ENCODE measurements around the gene METTL14.

Gene METTL14

GRCh38 chr4:118734491-118735205 is 49.5 kb downstream of the METTL14 start:
- no peak for DNase-seq

DNA sequence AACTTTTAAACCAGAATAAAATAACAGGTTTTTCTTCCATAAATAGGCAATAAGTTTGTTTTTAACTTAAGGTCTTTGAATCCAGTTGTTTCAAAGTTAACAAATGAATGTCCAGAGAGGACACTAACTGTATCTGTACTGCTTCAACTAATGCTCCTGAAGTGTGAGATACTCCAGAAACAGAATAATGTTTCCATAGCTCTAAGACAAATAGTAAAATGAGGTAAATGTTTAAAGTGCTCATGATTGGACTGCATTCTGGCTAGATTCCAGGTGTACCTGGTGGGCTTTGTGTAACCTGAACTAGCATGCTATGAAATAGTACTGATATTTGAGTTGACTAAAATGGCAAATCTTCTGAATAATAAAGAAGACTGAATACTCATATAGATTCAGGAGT is 51.7 kb downstream of the METTL14 start:
- no peak for DNase-seq

DNA sequence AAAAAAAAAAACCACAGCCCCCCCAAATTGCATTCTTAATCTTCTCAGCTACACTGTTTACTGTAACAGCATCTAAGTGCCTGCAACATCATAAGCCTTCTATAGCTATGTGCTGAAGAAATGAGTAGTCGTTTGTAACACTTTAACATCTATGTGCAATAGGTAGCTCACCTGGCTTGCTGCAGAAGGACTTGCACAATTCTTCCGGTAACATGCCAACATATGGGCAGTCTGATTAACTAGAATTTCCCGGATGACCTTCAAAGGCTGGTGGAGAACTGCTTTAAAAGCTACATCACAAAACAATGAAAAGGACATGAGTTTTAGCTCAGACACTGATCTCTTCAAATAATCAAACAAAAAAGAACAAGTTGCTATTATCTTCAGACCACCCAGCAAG is 52.9 kb downstream of the METTL14 start:
- DNase-seq = no peak

- no peak for DNase-seq
Measured at GRCh38 chr4:118739022-118739713, 54.0 kb downstream of the METTL14 start.

DNA sequence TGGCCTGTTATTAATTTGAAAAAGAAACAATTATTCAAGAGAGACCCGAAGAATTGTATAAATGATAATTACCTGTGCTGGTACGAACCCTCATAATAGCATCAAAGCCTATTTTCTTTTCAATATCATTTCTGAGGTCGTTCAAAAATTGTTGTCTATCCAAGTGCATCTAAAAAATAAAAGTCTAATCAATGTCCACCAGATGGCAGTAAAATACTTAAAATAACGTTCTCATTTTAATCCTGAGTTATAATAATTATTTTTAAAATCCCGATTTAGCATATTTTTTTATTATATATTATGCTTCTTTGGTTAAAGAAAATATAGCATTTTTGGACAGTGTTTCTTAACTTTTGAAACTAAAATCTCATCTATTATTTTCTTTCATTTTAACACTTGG is 55.7 kb downstream of the METTL14 start:
- DNase-seq = no peak

DNA sequence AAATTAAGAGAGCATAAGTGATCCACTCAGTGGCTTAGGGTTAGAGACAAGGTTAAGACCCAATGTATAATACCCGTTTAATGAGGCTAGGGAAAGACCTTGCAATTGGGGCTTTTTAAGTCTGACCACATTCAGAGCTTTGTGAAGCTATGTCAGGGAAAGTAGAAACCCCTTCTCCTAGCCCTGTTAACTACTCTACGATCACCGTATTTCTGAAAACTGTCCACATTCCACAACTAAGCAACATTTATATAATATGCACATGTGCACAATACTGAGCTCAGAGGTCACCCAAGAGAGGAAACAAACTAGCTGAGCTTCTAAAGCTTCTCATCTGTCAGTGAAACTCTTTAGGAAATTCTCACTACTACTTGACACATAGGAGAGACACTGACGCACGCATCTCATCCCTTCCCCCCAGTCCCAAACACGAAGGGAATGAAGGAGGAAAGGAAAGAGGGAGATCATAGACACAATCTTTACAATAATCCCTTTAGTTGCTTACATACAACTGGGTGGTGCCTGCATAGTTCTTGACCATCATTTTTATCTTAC is 56.2 kb downstream of the METTL14 start:
- no peak for DNase-seq

GRCh38 chr4:118742050-118742449 is 56.9 kb downstream of the METTL14 start:
- DNase-seq = no peak

DNA sequence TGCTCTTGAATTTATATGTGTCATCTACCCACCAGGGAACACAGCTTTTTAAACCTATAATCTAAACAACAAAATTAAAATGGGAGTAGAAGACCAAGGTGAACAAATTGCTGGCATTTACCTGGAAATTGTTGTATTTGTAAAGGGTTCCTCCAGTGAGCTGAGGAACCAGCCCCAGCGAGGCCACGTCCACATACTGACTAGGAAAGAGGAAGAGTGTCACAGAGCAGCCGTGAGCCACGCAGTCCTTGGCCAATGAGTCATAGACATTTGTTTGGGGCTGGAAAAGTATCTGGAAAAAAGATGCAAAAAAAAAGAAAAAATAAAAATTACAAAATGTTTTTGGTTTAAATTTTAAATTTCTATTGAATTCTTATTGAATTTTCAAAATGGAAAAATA is 58.7 kb downstream of the METTL14 start:
- peak; percentile 65 for DNase-seq

DNA sequence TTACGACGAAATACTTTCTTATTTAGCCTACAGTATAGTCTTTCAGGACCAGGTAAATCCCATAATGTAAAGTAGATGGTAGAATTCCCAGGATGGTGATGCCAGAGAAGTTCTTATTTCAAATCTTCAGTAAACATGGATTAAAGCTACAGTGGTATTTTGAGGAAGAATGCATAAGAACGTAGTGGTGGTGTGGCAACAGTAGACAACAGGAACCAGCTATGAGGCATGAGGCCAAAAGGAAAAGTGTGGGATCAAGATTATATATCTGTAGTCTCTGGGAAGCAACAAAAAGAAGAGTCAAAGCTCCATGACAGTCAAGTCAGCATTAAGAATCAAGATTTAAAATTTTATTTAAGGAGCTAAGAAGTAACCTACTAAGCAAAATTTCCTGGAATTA is 60.2 kb downstream of the METTL14 start:
- no peak for DNase-seq

DNA sequence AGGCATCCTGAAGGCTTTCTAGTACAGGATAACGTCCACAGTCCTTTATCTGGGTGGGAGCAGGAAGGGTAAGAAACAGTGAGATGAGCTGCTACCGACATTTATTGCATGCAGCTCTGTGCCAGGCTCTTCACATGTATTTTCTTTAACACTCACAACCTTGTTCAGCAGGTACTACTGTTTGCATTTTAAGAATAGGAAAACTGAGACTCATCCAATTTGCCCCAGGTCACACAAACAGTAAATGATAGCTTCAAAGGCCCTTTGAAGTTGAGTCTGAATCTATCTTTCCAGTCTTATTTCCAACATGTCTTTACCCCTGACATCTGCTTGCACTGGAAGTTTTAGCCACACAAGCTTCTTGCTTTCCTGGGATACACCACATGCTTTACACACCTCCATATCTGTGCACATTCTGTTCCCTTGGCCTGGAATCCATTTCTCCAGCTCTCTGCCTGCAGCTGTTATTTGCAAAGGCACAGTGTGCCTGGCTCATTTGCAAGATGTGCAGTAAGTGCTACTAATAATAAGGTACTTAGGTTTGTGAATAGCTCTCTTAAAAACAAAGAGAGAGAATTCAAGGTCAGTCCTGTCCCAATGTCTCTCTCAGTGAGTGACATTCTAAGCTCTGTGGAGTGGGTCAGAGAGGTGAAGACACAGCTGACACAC is 61.2 kb downstream of the METTL14 start:
- no peak for DNase-seq

DNA sequence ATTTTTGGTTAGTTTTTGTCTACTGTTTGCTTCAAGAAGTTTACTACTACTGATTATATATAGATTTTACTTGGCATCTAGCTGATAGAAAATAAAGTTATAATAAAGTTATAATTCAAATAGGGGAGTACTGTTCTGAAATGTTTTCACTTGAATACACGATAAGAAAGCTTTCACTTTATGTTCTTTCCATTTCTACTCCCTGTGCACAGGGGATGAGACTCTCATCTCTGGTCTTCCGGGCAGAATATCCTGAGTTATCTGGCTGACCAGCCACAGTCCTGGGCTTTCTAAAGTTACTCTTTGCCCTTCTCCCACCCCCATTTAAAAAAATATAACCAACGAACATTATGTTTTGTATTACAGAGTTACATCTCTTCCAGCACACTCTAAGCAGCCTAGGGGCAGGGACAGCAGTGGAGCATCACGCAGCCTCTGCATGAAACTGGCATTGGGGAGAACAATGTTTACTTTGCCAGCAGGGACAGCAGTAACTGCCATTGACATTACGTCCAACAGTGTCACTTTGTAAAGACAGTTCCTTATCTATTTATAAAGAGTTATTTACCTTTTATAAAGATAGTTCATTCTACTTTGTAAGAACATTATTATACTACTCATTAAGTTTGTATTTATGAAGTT is 64.3 kb downstream of the METTL14 start:
- DNase-seq = no peak

GRCh38 chr4:118751629-118752323 is 66.6 kb downstream of the METTL14 start:
- peak; percentile 72 for DNase-seq

GRCh38 chr4:118752551-118752950 is 67.4 kb downstream of the METTL14 start:
- no peak for DNase-seq

DNA sequence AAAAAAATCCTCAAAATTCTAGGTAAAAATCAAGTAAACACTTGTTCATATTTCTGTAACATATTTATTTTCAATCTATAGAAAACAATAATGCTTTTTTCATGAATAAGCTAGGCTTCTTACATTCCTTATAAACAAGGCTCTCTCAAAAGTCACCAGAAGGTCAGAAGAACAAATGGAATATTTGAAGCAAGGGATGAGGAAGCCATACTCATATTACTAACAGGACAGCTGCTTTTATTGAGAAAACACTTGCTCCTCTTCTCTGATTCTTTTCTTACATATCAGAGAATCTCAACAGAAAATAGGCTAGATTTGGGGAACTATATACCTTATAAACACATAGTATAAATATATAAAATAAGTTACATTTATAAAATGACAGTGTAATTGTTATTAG is 67.9 kb downstream of the METTL14 start:
- no peak for DNase-seq

- no peak for DNase-seq
Measured at GRCh38 chr4:118753685-118754084, 68.5 kb downstream of the METTL14 start.

DNA sequence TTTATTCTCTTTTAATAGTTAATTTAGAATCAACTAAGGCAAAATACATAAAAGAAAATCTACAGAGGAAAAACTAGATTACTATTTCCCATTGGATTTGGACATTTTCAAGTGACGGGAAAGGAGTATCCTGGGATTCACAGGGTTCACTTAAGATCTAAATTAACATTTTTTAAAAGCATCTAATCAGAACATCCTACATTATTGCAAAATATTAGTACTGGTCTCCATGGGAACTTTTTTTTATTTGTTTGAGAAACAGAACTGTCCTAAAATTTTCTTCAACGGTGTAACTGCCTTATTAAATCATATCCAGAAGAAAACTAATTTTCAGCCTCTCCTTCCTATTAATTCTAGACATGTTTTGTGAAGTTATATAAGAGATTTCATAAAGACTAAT is 69.7 kb downstream of the METTL14 start:
- DNase-seq = no peak

GRCh38 chr4:118755438-118756226 is 70.4 kb downstream of the METTL14 start:
- DNase-seq = no peak

DNA sequence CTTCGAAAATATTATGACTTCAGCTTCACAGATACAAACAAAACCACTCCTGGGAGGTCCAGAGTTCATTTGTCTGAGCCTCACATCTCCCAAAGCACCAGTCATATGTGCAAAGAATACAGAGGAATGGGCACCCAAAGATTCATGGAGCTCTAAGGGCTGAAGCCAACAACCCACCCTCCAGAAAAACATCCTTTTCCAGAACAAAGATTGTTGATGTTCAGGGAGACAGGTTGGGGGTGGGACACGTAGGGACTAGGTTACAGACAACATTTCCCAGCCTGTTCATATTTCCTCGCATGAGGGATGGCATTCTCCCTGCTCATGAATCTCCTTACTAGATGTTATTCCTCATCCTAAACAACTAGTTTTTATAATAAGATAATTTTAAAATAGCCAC is 71.2 kb downstream of the METTL14 start:
- no peak for DNase-seq

- DNase-seq = no peak
Measured at GRCh38 chr4:118756958-118757357, 71.8 kb downstream of the METTL14 start.

GRCh38 chr4:118757761-118758251 is 72.6 kb downstream of the METTL14 start:
- no peak for DNase-seq

DNA sequence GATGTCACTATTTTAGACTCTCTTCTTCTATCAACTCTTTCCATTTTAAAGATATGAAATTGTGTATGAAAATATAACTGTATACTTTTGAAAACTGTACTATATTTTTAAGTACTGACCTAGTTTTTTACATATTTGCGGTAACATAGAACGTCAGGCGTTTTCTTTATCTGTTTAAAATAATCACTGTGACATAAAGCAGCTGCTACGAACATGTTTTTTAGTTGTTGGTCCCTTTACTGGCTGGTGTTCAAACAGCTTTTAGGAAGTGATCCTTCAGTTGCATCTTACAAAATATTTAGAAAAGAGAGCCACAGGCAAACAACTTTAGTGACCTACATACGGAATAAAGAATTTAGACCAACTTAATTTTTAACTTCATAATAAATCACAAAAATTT is 73.1 kb downstream of the METTL14 start:
- DNase-seq = no peak

GRCh38 chr4:118759481-118759880 is 74.3 kb downstream of the METTL14 start:
- DNase-seq = no peak
